Lower leg skin (tissue), 3 donors: ENCODE results near the gene SNX18.

Source experiments
- POLR2A ChIP-seq, 2 donors: fragments of 450-650 bp; IDR thresholded peaks; one replicate each; pipeline ENCODE4 v1.6.1; 2016 to 2017; ENCODE audit warnings: antibody characterized with exemption in 2 of 2, mild to moderate bottlenecking in 1 of 2, moderate library complexity in 1 of 2
- TF ChIP-seq, protein P1 (sequence below), 3 donors: fragments of 450-650 bp; IDR thresholded peaks; one replicate each; pipeline ENCODE4 v1.5.1; 2016; ENCODE audit warnings: antibody characterized with exemption in 3 of 3, mild to moderate bottlenecking in 3 of 3, moderate library complexity in 2 of 3

DNA sequence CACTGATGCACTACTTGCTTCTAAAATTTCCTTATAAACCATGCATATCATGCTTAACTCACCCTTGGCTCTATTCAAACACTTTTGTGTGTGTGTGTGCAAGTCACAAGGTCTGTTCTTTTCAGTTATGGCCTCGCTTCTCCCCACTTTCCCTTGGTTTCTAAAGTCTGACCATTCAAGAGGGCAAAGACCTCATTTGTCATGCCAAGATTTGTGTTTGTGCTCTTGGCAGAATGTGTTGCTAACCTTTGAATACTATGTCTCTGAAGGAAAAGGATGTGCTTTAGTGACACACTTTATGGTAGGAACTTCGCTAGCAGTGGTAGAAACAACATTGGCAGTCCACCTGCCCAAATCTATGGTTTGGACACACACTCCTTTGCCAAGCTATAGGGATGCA, 50.4 kb downstream of the SNX18 start:
- TF ChIP-seq, protein P1, sequence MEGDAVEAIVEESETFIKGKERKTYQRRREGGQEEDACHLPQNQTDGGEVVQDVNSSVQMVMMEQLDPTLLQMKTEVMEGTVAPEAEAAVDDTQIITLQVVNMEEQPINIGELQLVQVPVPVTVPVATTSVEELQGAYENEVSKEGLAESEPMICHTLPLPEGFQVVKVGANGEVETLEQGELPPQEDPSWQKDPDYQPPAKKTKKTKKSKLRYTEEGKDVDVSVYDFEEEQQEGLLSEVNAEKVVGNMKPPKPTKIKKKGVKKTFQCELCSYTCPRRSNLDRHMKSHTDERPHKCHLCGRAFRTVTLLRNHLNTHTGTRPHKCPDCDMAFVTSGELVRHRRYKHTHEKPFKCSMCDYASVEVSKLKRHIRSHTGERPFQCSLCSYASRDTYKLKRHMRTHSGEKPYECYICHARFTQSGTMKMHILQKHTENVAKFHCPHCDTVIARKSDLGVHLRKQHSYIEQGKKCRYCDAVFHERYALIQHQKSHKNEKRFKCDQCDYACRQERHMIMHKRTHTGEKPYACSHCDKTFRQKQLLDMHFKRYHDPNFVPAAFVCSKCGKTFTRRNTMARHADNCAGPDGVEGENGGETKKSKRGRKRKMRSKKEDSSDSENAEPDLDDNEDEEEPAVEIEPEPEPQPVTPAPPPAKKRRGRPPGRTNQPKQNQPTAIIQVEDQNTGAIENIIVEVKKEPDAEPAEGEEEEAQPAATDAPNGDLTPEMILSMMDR (IDR thresholded peaks at IDR 0.05) = no peak
- TF ChIP-seq POLR2A (IDR thresholded peaks at IDR 0.05) = no peak
